Testis (tissue), 2 donors: ENCODE measurements around the gene RNGTT.

Source experiments
- POLR2A ChIP-seq: fragments of 450-650 bp; IDR thresholded peaks from one replicate; pipeline ENCODE4 v1.6.1; 2017; ENCODE audit warnings: antibody characterized with exemption, mild to moderate bottlenecking, moderate library complexity
- TF ChIP-seq, protein P1 (sequence below), 3 experiments: fragments of 450-650 bp in 2 of 3; fragments of 200-600 bp in 1 of 3; sonication (generic) in 1 of 3; IDR thresholded peaks; one replicate each; pipeline ENCODE4 v1.5.1; 2016 to 2019; ENCODE audit warnings: antibody characterized with exemption in 3 of 3, mild to moderate bottlenecking in 2 of 3, moderate library complexity in 1 of 3

DNA sequence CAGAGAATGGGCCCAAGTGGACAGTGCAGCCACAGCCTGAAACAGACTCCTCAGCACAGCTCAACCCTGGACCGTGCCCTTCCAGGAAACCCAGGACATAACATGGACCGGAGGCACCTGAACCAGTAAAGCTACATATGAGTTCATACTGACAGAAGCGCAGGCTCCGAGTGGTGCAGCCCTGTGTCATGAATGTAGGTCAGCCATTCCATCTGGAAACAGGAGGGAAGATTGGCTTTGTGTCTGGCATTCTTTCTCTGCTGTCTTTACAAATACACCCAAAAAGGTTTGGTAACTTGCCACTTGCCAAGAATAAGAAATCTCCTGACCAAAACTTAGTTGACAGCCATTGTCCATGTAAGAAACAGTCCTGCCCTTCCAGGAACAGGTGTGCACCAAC, 366.6 kb downstream of the RNGTT start:
- TF ChIP-seq, protein P1, sequence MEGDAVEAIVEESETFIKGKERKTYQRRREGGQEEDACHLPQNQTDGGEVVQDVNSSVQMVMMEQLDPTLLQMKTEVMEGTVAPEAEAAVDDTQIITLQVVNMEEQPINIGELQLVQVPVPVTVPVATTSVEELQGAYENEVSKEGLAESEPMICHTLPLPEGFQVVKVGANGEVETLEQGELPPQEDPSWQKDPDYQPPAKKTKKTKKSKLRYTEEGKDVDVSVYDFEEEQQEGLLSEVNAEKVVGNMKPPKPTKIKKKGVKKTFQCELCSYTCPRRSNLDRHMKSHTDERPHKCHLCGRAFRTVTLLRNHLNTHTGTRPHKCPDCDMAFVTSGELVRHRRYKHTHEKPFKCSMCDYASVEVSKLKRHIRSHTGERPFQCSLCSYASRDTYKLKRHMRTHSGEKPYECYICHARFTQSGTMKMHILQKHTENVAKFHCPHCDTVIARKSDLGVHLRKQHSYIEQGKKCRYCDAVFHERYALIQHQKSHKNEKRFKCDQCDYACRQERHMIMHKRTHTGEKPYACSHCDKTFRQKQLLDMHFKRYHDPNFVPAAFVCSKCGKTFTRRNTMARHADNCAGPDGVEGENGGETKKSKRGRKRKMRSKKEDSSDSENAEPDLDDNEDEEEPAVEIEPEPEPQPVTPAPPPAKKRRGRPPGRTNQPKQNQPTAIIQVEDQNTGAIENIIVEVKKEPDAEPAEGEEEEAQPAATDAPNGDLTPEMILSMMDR (IDR thresholded peaks at IDR 0.05): no peak
- TF ChIP-seq POLR2A: no peak
